NCI-H2081 (cell line): Measurements from ENCODE around the gene TARP.

Experiments used
- DNase-seq, 2 experiments: peaks; one replicate each; lab custom pipeline; 2025; lab: John Stamatoyannopoulos, UW

Gene TARP

DNA sequence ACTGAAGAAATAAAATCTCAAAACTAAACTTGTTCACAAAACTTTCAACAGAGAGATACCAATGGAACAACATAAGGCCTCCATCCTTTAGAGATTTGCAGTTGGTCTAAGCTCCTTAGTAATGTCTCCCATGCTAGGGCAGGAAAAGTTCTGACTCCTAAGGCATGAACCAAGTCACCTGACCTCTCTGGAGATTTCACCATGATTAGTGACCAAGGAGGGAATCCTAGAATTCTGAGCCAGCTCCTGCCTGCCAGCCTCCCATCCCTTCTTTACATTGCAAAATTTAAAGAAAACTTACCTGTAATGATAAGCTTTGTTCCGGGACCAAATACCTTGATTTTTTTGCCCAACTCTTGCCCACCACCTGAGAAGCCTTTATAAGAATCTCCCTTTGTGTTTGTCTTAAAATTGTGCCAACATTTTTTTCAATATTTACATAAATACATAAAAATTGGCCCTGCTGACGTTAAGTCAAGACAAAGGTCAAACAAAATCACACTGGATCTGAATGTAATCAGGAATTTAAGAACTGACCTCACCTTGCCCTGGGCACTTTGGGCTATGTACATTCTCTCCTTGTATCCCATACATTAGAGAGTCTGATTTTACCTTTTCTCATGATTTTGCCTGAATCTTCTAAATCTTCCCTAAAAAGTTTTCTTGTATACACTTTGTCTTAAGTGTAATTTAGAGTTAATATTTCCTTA lies at the start of gene TARP:
TARP (minus strand) TSS at position 351 of the 710 bp plus-strand sequence.
- DNase-seq, result no peak

DNA sequence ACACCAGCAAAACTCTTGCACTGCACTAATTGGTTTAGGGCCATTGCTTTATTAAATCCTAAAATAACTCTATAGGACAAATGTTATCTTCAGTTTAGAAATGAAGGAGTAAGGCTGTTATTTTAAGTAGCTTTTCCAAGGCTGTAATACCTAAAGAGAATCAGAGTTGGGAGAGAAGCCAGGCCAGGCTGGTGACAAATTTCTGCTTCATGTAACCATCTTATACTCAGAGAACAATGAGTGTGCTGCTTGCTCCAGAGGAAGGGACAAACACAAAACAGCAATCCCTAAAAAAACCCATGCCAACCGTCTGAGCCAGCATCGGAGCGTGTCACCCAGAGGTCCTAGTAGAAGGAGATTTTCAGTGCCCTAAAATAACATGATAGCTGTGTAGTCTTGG lies 49.7 kb upstream of the TARP start:
- no peak for DNase-seq

DNA sequence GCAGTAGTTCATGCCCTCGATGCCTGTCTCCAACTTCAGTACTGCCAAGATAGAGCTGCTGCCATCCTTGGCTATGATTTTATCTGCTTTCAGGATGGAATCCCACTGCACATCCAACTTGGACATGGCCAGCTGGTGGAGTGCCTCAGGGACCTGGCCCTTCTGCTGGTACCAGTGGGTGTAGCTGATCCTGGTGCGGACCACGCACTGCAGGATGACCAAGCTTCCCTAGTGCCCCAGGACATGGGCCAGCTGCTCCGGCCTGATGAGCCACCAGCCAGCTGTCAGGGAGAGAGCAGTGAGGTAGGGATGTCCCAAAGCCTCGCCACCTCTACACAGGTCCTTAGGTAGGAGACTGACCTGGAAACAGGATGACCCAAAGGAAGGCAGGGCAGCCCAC lies 49.0 kb upstream of the TARP start:
- no peak for DNase-seq

DNA sequence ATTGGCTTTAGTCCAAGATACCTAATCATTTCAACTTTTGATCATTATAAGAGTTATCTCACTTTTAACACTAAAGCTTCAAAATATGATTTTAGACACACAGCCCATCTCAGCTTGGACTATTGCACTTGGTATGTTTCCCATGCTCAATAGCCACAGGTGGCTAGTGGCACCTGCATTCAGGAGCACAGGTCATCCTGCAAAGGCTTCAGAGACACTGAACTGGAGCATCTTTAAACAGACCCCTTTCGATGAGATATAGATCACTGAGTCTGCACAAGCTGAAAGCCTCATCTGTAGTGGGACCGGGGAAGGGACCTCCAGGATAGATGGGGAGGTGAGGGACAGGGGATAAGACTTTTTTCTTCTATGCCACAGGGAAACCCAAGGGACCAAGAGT lies 48.5 kb upstream of the TARP start:
- DNase-seq, result no peak

DNA sequence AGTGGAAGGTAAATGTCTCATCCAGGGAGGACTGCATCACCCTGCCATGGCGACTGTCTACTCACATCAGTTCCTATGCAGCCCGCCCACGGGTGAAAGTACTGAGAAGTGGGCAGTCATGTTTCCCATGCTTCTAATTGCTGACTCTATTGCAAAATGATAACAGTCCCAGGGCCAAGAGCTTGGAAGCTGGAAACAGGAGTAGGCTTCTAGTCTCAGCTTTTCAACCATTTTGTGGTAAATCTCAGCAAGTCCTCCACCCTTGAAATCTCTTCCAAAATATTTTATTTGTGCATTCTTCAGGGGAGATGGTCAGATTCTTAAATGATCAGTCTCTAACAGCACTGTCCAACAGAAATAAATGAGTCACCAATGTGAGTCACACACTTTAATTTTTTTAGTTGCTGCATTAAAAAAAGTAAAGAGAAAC lies 48.1 kb upstream of the TARP start:
- no peak for DNase-seq

DNA sequence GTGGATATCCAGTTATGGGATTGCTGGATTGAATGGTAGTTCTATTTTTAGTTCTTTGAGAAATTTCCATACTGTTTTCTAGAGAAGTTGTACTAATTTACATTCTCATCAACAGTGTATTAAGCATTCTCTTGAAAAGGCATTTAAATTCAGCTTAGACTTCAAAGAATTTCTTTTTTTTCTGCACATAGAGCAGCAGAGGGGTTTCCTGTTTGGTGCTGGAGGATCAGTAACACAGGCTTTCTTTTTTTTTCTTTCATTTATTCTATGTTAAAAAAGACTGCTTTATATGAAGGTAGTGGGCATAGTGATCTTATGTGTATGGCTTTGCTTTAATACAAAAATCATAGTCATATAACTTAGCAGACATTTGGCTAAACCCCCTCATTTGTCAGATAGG lies 47.6 kb upstream of the TARP start:
- DNase-seq, result no peak

DNA sequence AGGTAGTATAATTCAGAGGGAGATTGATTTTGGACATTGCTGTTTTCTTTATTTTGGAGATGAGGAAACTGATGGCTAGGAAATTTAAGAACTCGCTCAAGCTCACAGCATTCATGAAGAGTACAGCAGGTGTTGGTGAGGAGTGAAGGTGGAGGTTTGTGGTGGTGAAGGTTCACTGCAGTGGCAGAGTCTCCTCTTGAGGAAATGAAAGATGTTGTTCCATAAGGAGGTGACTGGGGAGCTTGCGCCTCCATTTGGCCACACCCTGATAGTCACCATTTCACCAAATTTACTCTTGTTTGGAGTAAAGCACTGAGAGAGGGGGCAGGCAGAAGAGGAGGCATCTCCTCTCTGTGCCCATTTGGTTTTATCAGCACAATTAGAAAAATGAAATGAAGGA lies 46.4 kb upstream of the TARP start:
- no peak for DNase-seq

DNA sequence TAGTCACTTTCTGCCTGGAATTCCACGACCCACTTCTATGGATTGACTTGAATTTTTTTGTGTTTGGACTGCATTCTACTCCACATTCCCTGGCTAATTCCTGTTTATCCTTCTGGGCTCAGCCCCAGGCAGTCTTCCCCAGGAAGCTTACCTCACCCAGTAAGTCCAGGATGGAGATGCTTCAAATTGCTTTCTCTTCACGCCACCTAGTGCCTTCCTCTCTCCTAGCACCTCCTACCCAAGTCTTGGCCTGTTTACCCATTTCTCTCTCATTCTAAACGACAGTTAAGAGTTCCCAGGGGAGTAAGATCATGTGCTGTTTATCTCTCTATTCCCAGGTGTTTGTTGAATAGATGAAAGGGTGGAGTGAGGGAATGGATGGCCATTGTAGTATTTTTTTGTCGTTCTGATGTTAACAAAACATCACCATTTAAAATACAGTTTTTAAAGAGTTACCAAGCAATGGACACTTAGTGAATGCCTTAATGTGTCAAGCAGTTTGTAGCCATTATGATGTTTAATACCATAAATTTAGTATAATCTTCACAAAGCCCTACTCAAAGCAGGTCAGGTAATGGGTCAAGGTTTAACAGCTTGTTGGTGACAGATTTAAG lies 45.5 kb upstream of the TARP start:
- peak; percentile 65 to 75 for DNase-seq

DNA sequence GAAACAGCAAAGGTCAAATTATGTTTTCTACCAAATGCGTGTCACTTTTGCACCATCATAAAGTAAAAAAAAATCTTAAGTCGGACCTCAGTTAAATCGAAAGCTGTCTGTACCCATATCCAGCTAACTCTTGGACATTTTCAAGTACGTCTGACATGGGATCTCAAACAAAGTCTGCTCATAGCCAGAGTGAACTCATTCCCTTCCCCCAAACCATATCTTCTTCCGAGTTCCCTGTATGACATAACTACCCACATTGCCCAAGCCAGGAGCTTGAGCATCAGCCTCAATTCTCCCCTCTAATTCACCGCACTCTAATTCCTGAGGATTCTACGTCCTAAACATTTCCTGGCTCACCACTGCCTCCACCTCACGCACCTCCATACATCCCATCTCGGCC lies 44.8 kb upstream of the TARP start:
- DNase-seq, result no peak

DNA sequence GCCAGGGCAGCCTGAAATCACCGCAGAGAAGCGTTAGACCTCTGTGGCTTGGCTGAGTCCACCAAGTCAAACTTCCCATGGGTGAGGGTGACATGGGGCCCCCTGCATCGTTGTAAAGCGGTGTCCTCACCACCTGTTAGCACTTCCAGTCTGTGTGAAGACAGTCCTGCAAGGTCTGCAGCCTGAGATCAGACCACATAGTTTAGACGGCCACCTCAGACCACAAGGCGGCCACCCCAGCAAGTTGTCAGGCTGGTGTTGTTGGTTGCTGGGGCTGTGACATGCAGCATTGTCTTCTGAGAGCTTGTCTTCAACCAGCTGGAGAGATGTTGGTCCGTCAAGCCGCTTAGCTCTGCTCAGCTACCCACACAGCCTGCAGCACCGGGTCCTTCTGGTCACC lies 44.1 kb upstream of the TARP start:
- DNase-seq, result no peak

DNA sequence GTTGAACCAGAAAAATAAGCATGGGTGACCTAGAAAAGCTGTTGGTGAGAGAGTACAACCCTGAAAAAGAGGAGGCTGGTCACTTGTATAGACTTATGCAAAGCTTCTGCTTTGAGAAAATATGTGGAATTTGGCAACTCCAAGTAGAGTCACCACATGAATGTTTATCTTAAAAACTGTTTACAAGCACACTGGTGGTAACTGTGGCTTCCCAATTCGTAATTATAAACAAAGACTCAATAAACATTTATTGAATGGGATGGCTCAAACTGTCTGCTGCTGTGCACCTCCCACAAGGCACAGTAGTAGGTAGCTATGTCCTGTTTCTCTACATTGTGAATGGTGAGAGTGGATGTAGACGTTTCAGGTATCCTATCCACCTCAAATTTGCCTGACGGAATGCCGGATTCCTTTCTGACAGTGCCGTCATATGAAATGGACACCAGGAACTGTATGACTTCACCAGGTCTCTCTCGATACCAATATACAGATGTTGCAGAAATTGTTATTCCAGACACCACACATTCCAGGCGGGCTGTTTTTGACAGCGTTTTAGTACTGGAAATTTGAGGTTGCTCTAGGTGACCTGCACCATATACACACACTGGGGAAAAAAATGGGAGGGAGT lies 43.4 kb upstream of the TARP start:
- no peak for DNase-seq

DNA sequence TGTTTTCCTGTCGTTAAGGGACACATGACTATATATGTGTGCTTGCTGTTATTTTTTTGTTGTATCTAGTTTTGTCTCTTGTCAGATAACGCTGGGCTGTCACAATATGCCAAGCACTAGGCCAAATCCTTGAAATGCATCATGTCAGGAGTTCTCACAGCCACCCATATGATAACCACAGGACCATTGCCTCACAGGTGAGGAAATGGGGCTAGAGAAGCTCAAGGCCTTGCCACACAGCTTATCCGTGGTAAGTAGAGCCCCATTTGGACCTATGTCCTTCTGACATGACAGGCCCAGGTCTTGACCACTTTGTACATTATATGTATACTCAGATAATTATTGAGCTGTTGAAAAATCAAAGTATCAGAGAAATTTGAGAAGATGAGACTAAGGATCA lies 42.0 kb upstream of the TARP start:
- DNase-seq, result no peak

DNA sequence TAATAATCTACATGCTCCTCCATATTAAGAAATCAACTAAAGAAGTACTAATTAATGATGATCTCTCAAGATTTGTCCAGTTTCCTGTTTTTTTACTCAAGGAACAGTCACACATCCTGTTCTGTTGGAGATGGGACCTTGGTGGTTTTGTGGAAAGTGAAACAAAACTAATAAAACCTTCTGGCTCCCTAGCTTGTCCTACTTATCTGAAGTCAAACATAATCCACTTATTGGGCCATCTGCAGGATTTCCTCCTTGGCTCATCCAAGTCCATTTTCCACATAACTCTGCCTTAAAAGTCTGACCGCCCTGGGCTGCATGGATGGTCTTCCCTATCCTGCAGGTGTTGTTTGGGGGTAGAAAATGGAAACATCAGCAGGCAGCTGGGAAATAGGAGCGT lies 39.4 kb upstream of the TARP start:
- DNase-seq, result no peak

DNA sequence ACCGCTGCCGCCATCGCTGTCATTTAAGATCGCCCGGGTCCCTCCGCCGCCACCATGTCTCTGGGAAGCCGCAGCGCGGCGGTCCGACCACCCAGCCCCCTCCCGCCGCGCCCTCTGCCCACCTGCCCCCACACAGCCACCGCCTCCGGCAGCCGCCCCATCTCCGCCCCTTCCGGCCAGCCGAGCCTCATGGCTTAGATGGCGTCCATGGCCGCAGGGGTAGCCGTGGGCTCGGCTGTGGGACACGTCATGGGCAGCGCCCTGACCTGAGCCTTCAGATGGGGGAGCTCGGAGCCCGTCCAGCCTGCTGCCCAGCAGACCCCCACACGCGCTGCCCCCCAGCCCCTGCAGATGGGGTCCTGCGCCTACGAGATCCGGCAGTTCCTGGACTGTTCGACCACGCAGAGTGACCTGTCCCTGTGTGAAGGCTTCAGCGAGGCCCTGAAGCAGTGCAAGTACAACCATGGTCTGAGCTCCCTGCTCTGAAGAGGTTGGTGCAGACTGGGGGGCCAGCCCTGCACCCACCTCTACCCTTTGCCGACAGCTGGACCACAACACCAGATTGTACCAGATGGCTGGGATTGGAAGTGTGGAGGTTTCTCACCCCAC lies 38.0 kb upstream of the TARP start:
- peak; percentile 25 to 46 for DNase-seq

DNA sequence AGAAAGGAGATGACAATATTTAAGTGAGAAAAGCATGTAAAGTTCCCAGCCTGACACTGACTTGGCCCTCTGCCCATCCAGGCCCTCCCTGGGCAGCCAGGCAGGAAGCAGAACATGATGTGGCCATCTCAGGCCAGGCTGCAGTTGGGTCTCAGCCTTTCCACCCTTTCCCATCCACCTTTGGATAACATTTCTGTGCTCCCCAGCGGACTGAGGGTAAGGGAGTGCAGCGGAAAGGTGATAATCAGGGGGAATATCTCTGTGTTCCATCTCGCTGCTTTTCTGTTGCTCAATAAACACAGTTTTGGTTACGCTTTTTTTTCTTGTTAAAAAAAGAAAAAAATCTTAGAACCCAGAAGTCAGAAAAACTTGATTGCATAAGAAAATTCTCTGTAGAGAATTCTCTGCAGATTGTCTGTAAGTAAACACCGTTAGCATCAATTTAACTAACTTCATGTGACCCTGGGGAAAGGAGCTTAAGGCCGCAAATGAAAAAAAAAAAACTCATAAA lies 37.2 kb upstream of the TARP start:
- no peak for DNase-seq

DNA sequence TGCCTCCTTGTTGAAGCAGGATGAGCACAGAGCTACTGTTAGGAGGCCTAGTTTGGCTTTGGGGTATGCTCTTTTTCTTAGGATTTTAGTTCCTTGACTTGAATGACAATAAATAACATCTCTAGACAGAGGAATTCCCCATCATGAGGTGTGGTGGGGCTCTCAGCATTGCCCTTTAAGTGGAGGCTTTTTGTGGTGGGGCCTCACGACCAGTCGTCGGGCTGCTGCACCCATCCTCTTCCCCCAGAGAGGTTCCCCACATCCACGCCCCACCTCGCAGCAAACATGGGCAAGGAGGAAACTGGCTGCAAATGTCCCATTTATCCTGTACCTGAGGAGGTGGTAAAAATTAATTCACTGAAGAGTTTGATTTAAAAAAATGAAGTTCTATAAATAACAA lies 36.1 kb upstream of the TARP start:
- no peak for DNase-seq

DNA sequence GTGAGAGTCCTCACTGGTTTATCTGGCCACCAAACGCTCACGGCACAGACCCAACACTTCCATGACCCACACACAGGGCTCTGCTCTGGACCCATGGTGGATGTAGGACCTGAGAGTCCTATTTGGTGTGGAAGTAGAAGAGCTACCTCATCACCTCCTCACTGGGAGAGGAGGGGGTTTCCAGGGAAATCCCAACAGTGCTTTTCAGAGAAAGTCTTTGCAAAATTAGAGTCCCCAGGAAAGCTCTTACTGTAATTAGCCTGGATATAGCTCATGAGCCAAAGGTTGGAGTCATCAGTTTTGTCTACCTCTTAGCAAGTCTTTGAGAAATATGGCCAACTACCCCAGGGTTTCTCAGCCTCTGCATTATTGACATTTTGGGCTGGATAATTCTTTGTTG lies 34.7 kb upstream of the TARP start:
- DNase-seq, result no peak

DNA sequence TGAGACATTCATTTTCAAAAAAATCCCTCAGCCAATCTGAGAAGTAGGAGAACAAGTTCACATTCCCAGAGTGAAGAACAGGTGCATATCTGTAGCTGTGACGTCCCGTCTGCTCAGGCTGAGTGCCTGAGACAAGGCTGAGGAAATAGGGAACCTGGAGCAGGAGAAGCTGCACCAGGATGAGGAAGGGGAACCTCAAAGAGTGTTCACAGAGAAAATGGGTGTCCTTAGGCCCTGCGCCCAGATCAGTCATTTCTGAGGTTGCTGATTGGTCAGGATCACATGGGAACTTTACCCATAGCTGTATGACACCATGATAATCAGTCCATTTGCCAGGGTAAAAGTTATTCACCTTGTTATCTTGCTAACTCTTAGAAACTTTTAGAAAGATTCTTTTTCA lies 34.2 kb upstream of the TARP start:
- DNase-seq, result no peak

DNA sequence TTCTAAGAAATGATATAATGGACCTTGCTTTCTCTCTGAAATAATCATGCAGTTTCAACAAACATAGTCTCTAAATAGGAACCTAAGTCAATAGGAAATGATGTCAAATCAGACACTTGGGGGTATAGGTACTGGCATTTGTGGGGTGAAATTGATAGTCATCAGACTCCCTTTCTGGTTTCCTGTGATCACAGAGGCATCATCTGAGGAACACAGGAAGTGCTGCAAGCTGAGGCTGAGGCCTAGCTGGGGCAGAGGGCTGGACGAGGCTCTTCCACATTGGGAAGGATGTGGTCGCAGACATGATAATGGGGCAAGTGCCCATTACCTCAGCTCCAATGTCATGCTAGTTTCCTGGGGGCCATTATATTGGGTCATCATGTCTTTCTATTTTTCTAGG lies 33.5 kb upstream of the TARP start:
- no peak for DNase-seq

DNA sequence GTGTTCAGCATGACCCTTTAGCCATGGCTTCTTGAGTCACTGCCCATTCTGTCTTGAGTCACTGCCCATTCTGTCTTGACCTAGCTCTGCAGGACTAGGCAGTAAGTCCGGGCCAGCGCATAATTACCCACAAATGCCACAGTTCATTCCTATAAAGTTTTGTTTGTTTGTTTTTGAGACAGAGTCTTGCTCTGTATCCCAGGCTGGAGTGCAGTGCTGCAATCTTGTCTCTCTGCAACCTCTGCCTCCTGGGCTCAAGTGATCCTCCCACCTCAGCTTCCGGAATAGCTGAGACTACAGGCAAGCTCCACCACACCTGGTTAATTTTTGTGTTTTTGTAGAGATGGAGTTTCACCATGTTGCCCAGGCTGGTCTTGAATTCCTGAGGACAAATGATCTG lies 32.7 kb upstream of the TARP start:
- DNase-seq, result no peak

DNA sequence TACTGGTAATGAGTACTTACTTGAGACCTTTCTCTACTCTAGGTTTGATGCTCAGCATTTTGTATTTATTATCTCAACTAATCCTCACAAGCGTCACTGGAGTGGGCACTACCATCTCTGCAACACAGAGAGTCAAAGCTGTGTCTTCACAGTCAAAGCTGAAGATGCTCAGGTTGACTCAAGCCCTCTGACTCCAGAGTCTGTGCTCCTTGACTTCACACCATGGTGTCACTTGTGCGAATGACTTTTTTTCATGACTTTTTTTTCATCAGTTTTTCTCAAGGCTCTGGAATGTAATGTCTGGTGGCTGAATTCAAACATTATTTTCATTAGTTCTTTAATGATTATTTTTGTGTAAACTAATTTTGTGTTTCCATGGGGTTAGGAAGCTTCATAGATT lies 30.4 kb upstream of the TARP start:
- no peak for DNase-seq

DNA sequence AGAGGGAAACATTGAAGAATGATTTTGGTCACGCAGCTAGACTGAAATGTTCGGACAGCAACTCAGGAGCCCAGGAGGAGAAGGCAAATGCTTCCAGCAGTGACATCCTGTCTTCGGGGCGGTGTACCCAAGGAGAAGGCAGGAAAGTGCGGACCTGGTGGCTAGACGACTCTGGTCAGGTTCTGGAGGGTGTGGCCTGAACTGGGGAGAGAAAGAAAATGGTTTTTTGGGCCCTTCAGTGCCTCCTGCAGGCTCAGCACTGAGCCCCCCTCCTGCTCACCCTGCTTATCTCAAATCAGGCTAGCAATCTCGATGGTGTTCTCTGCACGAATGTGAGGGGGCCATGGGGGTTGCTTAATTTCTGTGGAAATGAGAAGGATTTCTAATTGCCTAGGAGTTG lies 26.7 kb upstream of the TARP start:
- no peak for DNase-seq
